Activated T-cell treated with anti-CD3 and anti-CD28 coated beads, Interleukin-2, amount 50 U/mL, for 48 hours (primary cell): ENCODE results near the gene GIT1.

ENCODE experiments used
- DNase-seq, 2 experiments: peaks; one replicate each; pipeline ENCODE4 v3.0.0-alpha.2; 2020

GIT1 gene

DNA sequence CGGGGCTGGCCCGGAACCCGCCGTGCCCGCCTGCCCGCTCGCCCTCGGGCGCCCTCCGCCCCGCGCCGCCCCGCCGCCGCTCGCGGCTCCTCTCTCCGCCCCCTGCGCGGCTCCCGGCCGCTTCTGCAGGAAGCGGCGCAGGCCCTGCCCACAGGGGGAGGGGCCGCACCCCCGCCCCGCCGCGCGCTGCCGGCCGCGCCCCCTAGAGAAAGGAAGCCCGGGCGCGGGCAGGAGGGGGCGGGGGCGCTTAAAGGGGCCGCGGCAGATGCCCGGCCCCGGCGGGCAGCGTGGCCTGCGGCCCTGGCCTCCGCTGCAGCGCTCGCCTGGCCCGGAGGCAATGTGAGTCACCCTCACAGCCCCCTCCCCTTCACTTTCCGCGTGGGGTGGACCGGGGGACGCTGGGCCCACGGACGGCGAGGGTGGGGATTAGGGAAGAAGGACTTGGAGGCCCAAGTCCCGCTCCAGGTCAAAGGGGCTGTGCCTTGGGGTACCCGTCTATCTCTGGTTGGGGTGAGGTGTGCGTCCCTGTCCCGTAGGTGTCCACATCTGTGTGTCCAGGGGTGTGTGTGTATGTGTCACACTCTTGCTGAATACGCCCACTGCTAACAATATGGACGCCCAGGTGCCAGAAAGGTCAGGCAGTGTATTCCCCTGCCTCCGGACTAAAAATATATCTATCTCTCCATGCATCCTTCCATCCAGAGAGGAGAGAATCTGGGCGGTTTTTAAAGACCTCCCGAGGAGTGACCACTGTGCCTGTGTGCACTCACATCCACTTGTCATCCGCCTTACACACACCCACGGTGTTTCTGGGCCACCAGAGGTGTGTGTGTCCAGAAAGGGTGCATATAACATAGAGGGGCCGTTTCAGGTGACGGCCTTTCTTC lies at the start of gene GIT1:
Gene GIT1, minus strand, starts transcription at position 125 of the 887 bp plus-strand sequence. CDS start 270 bp downstream, outside the sequence.
- peak; percentile 87 to 89 for DNase-seq

- no peak for DNase-seq
Measured at GRCh38 chr17:29633886-29634285, 44.4 kb upstream of the GIT1 start.

DNA sequence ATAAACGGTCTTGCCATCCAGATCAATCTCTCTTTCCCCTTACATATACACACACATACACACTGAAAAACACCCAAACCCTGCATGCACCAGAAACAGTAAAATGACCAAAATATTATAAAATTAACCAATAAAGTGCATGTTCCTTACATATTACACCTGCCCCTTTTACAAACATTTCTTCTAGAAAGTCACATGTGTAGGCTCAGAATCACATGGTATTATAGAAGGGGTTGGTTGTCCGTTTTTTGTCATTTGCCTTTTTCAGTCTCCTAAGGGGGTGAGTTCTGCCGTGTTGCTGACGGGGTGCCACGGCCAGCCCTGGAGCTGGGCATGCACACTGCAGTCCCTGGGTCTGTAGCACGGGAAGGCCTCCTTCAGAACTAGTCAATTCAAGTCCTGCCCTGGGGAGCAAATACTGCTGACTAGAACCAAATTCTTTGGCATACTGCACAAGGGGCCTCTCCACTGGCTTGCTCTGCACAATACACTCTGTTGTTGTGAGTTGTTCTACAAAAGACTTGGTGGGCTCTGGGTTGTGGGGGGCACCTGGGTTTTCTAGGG lies 41.3 kb upstream of the GIT1 start:
- no peak for DNase-seq

GRCh38 chr17:29629839-29630238 lies 40.4 kb upstream of the GIT1 start:
- no peak for DNase-seq

DNA sequence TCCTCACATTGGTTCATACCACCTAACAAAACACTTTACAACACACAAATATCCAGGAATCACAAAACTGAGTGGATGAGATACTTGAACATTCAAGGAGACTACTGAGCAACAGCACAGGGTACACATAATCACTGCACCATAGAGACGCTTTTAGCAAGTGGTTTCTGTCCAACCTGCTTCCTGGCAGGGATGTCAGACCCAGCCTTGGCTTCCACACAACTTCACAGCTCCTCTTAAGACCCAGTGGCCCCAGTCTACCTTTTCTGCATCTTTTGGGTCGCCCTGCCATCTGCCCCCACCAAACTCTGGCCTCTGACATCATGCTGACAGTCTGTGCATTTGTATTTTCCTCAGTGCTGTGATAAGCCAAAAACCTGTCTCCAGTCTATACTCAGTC lies 39.2 kb upstream of the GIT1 start:
- no peak for DNase-seq

DNA sequence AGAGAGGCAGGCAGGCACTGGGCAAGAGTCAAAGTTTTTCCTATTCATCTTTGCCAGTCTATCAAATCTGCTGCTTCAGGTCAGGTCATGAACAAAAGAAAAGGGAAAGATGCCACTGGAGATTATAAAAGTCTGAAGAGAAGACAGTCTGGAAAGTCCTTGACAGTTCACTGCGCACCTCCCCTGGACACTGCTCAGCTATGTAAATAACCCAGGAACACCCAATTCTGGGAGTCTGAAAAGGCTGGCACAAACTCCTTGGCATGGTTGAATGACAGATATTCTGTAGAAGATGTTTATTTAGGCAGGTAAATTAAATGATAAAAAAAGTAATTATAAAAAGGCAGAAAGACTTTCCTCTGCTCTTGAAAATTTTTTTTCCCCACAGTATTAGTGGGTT lies 38.5 kb upstream of the GIT1 start:
- no peak for DNase-seq

DNA sequence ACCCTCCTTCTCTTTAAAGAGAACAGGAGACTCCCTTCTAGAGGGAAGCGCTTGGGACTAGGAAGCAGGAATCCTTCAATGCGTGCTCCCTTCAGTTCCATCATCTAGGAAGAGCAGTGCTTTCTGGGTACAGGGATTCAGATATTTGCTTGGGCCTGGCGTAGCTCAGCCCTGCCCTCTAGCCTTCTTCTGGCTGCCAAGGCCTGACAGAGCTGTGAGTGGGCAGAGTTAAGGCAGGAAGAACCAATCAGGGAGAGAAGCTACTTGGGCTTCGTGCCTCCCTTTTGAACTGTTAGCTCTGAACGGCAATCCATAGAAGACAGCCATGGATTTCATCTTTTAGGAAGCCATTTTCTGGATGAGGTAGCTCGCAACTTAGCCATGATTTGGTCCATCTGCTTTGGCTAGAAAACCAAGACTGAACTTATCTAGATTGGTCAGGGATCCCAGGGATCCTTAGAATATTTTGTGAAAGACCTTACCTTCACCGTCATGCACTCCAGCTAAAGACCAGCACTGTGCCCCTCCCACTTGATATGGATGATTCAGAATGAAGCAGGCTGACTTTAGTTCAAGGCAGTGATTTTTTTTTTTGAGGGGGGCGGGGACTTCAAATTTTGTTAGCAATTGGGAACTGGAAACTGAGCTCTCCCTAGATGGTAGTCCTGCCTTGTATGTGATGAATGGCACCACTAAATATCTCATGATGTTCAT lies 35.7 kb upstream of the GIT1 start:
- no peak for DNase-seq

DNA sequence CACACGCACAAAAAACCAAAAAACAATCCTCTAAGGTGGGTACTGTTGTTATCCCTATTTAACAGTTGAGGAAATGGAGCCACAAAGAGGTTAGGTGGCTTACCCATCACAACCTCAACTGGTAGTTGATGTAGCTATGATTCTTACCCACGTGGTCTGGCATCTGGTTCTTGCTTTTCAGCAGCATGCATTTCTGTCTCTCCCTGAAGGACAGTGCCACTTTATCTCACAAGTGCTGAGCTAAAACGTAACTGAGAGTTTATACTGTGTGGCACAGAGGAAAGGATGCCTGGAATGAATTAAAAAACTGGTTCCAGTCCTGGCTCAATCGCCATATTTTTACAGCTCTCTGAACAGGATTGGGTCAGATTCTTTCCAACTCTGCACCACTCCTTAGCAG lies 35.1 kb upstream of the GIT1 start:
- peak in 1 of 2 experiments; percentile 26 for DNase-seq

- no peak for DNase-seq
Measured at GRCh38 chr17:29623283-29623647, 33.8 kb upstream of the GIT1 start.

- DNase-seq: peak; percentile 84 to 86
Measured at GRCh38 chr17:29622337-29623282, 33.2 kb upstream of the GIT1 start, which contains the start of gene CORO6. Gene CORO6, minus strand, starts transcription at chr17:29622912. Its CDS starts 1,491 bp downstream, at chr17:29621421.

GRCh38 chr17:29621751-29622194 lies 32.3 kb upstream of the GIT1 start:
- DNase-seq: no peak

- DNase-seq: no peak
Measured at GRCh38 chr17:29620779-29621500, 31.5 kb upstream of the GIT1 start.

- no peak for DNase-seq
Measured at GRCh38 chr17:29620271-29620670, 30.8 kb upstream of the GIT1 start.

DNA sequence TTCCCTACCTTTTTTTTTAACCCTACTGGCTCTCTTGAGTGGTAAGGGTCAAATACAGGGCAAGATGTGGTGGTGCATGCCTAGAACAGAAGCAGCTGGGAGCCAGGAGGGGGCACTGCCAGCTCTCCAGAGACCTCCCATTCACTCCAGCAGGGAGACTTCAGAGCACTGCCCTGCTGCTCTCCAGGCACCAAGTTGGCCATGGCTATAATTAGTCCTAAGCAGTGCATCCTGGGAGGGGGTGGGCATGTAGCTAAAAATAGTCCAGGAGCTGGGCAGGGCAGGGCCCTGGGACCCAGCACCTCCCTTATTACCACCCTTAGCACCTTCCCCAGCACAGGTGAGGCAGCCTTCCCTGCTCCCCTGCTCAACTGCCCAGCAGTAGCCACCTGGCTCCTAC lies 29.8 kb upstream of the GIT1 start:
- DNase-seq: peak in 1 of 2 experiments; percentile 26

GRCh38 chr17:29618272-29619065 lies 29.0 kb upstream of the GIT1 start:
- peak in 1 of 2 experiments; percentile 24 for DNase-seq

DNA sequence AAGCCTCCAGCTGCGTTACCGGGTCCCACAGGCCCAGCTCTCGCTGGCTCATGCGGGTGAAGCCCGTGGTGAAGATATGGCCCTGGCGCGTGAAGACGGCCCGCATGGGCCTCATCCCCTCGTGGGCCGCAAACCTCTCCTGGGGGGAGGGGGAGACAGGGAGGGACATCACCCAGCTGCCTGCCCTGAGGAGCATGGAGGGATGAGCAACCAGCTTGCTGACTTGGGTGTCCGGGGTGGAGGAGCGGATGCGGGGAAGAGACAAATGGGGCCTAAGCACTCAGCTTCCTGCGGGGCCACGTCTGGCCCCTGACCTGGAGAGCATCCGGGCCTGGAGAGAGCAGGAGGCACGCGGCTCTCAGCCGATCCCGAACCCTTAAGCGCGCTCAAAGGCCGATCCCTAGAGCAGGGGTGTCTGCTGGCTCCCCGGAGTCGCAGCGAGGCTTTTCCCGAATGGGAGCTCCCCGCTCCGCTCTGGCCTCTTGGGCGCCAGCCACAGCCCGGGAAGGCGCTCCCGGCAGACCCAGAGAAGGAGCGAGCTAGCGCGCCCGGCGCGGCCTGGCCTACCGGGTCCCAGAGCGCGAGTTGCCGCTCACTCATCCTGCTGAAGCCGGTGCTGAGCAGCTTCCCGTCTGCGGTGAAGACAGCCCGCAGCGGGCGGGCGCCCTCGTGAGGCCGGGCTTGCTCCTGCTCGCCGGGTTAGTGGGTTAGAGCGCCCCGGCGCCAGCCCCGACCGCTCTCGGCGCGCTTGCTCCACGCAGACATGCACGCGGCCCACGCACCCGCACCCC lies 28.2 kb upstream of the GIT1 start:
- DNase-seq: peak; percentile 90 to 92

DNA sequence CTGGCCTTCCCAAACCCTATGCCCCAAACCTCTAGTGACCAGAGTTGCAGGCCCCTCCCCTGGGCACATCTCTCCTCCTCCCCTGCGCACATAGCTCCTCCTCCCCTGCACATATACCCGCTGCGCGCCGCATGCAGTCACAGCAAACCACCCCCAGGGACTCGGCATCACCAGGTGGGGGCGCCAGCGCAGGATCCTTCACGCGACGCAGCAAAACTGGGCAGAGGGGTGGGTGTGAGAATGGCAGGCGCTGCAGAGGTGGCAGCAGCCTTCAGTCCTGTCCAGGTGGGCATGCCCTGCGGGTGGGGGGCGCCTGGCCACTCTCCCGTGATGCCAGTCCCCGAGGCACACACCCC lies 27.7 kb upstream of the GIT1 start:
- DNase-seq: peak; percentile 96 to 97

DNA sequence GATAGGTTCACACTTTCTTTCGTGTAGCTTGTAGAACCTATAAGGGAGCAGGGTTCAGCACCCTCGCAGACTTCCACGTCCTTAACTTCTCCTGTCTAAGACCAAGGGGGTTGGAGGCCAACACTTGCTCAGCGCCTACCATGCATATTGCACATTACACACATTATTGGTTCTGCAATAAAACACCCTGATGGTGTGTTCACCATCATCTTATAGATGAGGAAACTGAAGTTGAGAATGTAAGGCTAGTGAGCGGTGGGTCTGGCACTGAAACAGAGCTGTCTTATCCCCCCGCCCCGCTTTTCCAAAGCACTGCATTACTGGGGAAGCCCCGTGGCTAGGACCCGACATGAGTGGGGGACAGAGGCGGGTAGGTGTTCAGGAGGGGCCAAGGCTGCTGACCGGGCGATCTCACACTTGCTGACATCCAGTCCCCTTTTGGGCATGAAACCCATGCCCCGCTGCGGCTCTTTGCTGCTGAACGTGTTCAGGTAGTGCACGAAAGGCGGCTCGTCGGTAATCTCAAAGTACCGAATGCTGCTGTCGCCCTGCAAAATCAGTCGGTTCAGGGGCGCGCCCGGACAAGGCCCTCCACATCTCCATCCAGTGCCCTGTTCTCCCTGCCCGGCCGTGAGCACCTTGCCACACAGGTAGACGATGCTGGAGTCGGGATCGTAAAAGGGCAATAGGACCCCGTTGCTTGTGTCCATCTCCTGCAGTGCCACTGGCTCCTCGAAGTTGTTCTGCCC lies 27.0 kb upstream of the GIT1 start:
- peak in 1 of 2 experiments; percentile 55 for DNase-seq
